Cardiac fibroblast (primary cell): Measurements from ENCODE around the gene WDR89.

Experiments
- DNase-seq, 2 donors: peaks; one replicate each; pipeline versions ENCODE4 v3.0.0 to v3.0.0-alpha.2; 2010; ENCODE audit warnings: low read depth in 2 of 2
- H3K4me3 ChIP-seq, 2 donors: replicated peaks in 1 of 2; 1 replicate in 1 of 2; 2 replicates in 1 of 2; pipeline ENCODE4 v1.5.1; 2011; ENCODE audit warnings: low read depth in 2 of 2, low read length in 2 of 2, mild to moderate bottlenecking in 2 of 2, moderate library complexity in 1 of 2
- CTCF ChIP-seq: IDR thresholded peaks from one replicate; pipeline ENCODE4 v1.5.1; 2011; ENCODE audit warnings: low read depth, mild to moderate bottlenecking, low read length, inconsistent platforms

The WDR89 gene

GRCh38 chr14:63573581-63573980 lies 68.1 kb downstream of the WDR89 start:
- DNase-seq, result peak; percentile 16 to 19
- H3K4me3 ChIP-seq, result no peak overlapping the region
- no peak for TF ChIP-seq CTCF

- TF ChIP-seq CTCF, result no peak
- H3K4me3 ChIP-seq, result no peak overlapping the region
- no peak for DNase-seq
These were observed 76.2 kb downstream of the WDR89 start for GRCh38 chr14:63565448-63565847.

- no peak for TF ChIP-seq CTCF
- no peak overlapping the region for H3K4me3 ChIP-seq
- peak; percentile 36 to 51 for DNase-seq
These were observed 77.4 kb downstream of the WDR89 start for GRCh38 chr14:63564318-63564717.

GRCh38 chr14:63563370-63564026 lies 78.2 kb downstream of the WDR89 start:
- H3K4me3 ChIP-seq, result no peak overlapping the region
- peak; percentile 65 to 68 for DNase-seq
- TF ChIP-seq CTCF, result no peak

GRCh38 chr14:63562405-63562804 lies 79.3 kb downstream of the WDR89 start:
- H3K4me3 ChIP-seq, result no peak overlapping the region
- no peak for TF ChIP-seq CTCF
- peak; percentile 23 to 43 for DNase-seq

- H3K4me3 ChIP-seq, result no peak overlapping the region
- DNase-seq, result no peak
- no peak for TF ChIP-seq CTCF
These were observed 86.1 kb downstream of the WDR89 start for GRCh38 chr14:63555572-63555971.

- no peak overlapping the region for H3K4me3 ChIP-seq
- DNase-seq, result peak; percentile 9 to 75
- no peak for TF ChIP-seq CTCF
These were observed 90.3 kb downstream of the WDR89 start for GRCh38 chr14:63551332-63551731.
